Right atrium auricular region (tissue), 2 donors: Measurements from ENCODE around the gene ZNF670. TPM values are rescaled to one million over a fixed set of nuclear protein-coding genes. Genes with fewer than 3 reads are reported as not detected.

Experiments used
- DNase-seq: peaks from one replicate; pipeline ENCODE4 v3.0.0-alpha.2; 2019; ENCODE audit warnings: low spot score
- H3K27ac ChIP-seq, 2 donors: fragments of 200-600 bp; sonication (generic); 1 replicate in 1 of 2; 2 replicates in 1 of 2; pipeline ENCODE4 v1.5.1; 2016 to 2019
- H3K27me3 ChIP-seq, 2 donors: fragments of 200-600 bp; sonication (generic); one replicate each; pipeline versions ENCODE4 v1.5.1 to v1.6.0; 2017 to 2019
- H3K36me3 ChIP-seq: fragments of 200-600 bp; sonication (generic); one replicate; pipeline ENCODE4 v1.5.1; 2016
- H3K4me1 ChIP-seq, 2 donors: fragments of 200-600 bp; sonication (generic); one replicate each; pipeline versions ENCODE4 v1.5.1 to v1.6.0; 2017 to 2019
- H3K4me3 ChIP-seq, 2 donors: fragments of 200-600 bp; sonication (generic); 1 replicate in 1 of 2; 2 replicates in 1 of 2; pipeline ENCODE4 v1.5.1; 2017 to 2019; ENCODE audit warnings: mild to moderate bottlenecking in 1 of 2, moderate library complexity in 1 of 2
- H3K9me3 ChIP-seq, 2 donors: fragments of 200-600 bp; sonication (generic); one replicate each; pipeline ENCODE4 v1.5.1; 2019
- total RNA-seq, 2 donors: library from RNA; depleted of rRNA; stranded (reverse); fragments of >200 nt; gene quantifications; one replicate each; pipeline ENCODE4 v1.1.0, GENCODE V29; 2016
- TF ChIP-seq, protein P1 (sequence below), 2 donors: fragments of 200-600 bp; sonication (generic); IDR thresholded peaks; one replicate each; pipeline ENCODE4 v1.5.1; 2019; ENCODE audit warnings: antibody characterized with exemption in 2 of 2

ZNF670 gene
- total RNA-seq, 2 donors from 2014 or later, result 0.93 to 1.8 TPM

DNA sequence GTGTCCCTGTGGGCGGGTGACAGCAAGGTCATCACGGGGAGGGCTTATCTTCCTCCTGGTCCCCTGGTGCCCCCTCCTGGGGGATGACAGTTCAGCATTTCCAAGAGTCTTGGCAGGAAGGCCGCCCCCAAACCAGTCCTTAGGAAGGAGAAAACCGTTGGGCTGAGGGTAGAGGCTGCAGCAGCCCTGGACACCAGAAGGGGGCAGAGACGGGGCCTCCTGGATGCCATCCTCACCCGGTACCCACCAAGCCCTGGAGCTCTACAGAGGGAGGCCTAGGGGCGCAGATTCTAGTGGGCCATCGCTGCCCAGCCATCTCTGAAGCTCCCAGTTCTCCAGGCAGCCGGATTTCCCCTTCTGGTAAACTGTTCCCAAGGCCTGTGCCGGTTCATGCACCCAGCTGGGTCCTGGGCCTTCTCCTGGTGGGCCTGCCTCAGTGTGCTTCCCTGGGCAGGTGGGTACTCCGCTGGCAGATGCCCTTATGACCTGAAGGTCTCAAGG, 40.4 kb upstream of the ZNF670 start:
- Histone ChIP-seq H3K36me3 (no peaks in the 10 kb centered on the region), H3K4me1 (no peaks in the 10 kb centered on the region), H3K9me3 (no peaks in the 10 kb centered on the region), H3K4me3 (no peak overlapping the region), H3K27me3 (no peaks in the 10 kb centered on the region), H3K27ac (no peak overlapping the region)
- TF ChIP-seq, protein P1, sequence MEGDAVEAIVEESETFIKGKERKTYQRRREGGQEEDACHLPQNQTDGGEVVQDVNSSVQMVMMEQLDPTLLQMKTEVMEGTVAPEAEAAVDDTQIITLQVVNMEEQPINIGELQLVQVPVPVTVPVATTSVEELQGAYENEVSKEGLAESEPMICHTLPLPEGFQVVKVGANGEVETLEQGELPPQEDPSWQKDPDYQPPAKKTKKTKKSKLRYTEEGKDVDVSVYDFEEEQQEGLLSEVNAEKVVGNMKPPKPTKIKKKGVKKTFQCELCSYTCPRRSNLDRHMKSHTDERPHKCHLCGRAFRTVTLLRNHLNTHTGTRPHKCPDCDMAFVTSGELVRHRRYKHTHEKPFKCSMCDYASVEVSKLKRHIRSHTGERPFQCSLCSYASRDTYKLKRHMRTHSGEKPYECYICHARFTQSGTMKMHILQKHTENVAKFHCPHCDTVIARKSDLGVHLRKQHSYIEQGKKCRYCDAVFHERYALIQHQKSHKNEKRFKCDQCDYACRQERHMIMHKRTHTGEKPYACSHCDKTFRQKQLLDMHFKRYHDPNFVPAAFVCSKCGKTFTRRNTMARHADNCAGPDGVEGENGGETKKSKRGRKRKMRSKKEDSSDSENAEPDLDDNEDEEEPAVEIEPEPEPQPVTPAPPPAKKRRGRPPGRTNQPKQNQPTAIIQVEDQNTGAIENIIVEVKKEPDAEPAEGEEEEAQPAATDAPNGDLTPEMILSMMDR (IDR thresholded peaks at IDR 0.05), result no peak
- no peak for DNase-seq

DNA sequence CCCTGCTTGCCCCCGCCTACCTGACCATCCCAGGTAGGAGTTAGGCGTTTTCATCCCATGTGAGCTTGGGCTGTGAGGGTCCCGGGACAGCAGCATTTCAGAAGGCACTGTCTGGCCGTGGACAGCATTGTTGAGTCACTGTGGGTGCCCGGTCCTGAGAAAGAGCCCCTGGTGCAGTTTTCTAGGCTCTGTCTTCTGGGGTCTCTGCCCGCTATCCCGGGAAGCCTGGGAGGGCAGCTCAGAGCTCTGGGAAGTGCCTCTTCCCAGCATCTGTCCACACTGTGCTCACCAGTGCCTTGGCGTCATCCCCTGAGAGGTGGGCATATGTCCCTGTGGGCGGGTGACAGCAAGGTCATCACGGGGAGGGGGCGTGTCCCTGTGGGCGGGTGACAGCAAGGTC, 36.9 kb upstream of the ZNF670 start:
- H3K4me1 ChIP-seq, result peaks cover 0 to 13% of the 10 kb centered on the region in 2 donors
- H3K9me3 ChIP-seq, result no peaks in the 10 kb centered on the region
- no peaks in the 10 kb centered on the region for H3K27me3 ChIP-seq
- DNase-seq, result no peak
- H3K36me3 ChIP-seq, result no peaks in the 10 kb centered on the region
- no peak overlapping the region for H3K4me3 ChIP-seq
- H3K27ac ChIP-seq, result no peak overlapping the region
- TF ChIP-seq, protein P1 (IDR thresholded peaks at IDR 0.05), result no peak

DNA sequence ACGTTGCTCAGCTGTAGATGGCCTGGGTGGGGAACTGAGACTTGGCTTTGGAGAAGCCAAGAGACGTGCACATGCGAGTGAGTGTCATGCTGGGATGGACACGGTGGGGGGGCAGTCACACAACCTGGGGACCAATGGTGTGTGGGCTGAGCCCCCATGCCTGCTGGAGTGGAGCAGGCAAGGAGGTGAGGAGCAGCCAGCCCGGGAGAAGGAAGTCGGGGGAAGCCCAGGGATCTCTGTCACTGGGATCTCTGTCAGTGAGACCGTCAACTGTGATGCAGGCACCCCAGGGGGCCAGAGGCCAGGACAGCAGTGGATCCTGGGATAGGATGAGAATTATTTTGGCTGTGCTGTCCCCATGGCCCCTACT, 36.5 kb upstream of the ZNF670 start:
- Histone ChIP-seq H3K4me1 (peaks cover 0 to 15% of the 10 kb centered on the region in 2 donors), H3K27ac (no peak overlapping the region), H3K27me3 (no peaks in the 10 kb centered on the region), H3K4me3 (no peak overlapping the region), H3K36me3 (no peaks in the 10 kb centered on the region), H3K9me3 (no peaks in the 10 kb centered on the region)
- TF ChIP-seq, protein P1 (IDR thresholded peaks at IDR 0.05), result no peak
- DNase-seq, result no peak

DNA sequence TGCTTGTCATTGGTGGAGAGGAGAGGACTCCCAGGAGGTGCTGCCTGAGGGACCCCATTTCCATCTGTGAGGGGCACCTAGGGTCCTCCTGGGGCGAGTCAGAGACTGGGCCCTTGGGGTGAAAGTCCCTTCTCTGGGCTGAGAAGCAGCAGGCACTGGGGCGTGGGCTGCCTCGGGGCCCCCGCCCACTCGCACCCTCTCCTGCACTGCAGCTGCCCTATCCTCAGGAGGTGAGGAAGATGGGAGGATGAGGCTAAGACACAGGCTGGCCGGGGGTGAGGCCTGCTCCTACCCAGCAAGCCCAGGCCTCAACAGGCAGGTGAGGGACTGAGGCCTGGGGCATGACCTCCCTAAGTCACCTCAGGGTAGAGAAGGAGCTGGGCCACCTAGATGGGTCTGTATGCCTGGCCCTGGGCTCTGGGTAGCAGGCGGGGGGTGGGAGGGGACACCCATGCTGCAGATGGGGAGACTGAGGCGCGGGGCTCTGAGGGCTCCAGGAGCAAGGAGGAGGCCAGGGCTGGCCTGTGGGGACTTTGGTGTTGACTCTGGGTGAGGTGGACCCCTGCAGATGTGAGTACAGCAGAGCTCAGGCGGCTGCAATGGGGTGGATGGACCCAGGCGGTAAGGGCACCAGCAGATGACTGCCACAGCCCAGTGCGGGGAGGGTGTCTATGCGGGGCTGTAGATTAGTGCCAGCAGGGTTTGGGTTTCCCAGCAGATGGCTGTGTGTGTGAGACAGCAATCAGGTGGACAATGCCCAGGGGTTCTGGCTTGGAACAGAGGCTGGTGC, 35.9 kb upstream of the ZNF670 start:
- H3K27me3 ChIP-seq, result no peaks in the 10 kb centered on the region
- TF ChIP-seq, protein P1 (IDR thresholded peaks at IDR 0.05), result no peak
- H3K27ac ChIP-seq, result no peak overlapping the region
- H3K4me3 ChIP-seq, result no peak overlapping the region
- H3K9me3 ChIP-seq, result no peaks in the 10 kb centered on the region
- DNase-seq, result no peak
- peaks cover 0 to 15% of the 10 kb centered on the region in 2 donors for H3K4me1 ChIP-seq
- no peaks in the 10 kb centered on the region for H3K36me3 ChIP-seq

DNA sequence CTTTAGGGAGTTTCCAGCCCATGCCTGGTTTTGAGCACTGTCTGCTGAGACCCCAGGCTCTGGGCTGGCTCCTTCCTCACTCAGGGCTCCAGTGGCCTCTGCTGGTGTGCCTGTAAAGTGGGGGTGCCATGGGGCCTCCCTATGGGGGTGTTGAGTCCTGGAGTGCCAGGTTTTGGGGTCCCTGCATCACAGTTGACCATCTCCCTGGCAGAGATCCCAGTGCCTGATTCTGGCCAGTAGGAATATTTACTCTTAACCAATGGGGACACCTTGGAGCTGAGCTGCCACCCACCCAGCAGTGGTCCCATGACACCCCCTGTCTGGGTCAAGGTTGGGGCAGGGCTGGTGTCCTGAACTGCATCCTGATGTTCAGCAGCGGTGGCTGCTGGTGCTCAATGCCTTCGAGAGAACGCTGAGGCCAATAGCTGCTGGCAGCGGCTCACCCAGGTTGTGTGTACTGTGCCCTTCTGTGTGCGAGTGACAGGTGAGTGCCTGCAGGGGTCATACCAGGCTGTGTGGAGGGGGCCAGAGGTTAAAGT, 35.2 kb upstream of the ZNF670 start:
- Histone ChIP-seq H3K27ac (no peak overlapping the region), H3K27me3 (no peaks in the 10 kb centered on the region), H3K4me3 (no peak overlapping the region), H3K4me1 (peaks cover 0 to 15% of the 10 kb centered on the region in 2 donors), H3K36me3 (no peaks in the 10 kb centered on the region), H3K9me3 (no peaks in the 10 kb centered on the region)
- DNase-seq, result no peak
- TF ChIP-seq, protein P1 (IDR thresholded peaks at IDR 0.05), result no peak
